ENCODE results near the gene EIF4A2. TPM values are rescaled to one million over a fixed set of nuclear protein-coding genes. Genes with fewer than 3 reads are reported as not detected.

Gene EIF4A2
- polyA plus RNA-seq, 1 experiment, result 774 TPM

DNA sequence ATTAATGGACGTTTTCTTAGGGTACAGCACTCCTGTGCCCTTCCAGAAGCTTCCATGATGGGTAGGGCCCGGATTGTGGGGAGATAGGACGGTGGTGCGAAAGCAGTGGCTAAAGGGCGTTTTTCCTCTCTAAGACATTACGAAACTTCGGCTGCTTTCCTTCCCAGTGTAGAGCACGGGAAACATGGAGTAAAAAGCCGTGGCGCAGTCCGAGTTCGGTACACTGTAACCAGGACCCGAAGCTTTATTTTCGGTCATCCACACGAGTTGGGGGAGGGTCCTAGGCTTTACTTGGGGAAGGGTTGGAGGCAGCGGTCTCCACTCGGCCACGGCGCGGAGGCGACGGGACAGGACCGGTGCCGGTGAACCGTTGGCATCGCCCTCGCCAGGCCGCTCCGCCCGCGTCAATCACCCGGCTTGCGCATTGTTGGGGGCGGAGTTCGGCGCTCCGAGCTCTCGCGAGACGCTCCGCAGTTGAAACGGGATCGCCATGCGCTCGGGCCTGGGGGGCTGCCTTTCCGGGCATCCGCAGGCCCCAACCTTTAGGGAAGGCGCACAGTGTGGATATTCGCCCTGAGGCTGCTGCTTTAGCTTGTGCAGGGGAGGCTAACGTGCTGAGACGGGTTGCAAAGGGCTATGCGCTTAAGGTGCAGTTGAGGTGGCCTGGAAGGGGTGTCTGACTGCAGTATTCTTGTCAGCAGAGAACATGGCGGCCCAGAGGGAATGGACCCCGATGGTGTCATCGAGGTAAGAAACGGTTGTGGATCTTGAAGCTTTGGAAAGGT, 546 bp downstream of the EIF4A2 start:
- CTCF ChIA-PET, result interaction anchor here (0.5 to 3.8 kb wide), 5 partner anchors 38 to 355 kb away, joined by 3 to 15 read pairs (median 3); partner anchors contain the start of gene RPL39L

DNA sequence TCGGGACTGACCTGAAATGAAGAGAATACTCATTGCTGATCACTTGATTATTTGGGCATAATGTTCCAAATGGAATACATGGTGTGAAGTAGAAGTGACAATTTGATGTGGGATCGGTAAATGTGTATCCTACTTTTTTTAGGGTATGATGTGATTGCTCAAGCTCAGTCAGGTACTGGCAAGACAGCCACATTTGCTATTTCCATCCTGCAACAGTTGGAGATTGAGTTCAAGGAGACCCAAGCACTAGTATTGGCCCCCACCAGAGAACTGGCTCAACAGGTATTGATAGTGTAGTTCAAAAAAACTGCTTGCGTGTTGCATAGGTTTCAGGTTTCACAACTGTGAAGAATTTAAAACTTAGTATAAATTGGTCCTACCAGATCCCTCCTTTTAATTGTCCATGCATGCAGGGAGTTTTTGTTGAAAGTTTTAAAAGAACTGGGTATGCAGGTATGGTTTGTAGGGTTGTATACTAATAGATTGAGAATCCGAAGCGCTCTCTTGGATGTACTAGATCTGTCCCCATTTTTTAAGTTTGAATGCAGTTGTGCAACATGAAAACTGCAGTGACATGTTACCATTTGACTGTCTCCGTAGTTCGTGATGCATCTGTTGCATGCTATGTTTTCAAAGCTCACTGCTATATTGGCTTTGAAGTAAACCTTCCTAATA, 1.6 kb downstream of the EIF4A2 start:
- no peaks in the 10 kb centered on the region for H3K27me3 ChIP-seq (ENCODE audit: control insufficient read depth, insufficient read depth, low read length)
- H3K9me3 ChIP-seq (ENCODE audit: control insufficient read depth, insufficient read depth, low read length), result 0 out of 2 replicates have a peak, but pooled peaks cover 4% of the 10 kb centered on the region
- H3K27ac ChIP-seq (ENCODE audit: low read depth, low read length), result no peak overlapping the region
- TF ChIP-seq, protein P1, sequence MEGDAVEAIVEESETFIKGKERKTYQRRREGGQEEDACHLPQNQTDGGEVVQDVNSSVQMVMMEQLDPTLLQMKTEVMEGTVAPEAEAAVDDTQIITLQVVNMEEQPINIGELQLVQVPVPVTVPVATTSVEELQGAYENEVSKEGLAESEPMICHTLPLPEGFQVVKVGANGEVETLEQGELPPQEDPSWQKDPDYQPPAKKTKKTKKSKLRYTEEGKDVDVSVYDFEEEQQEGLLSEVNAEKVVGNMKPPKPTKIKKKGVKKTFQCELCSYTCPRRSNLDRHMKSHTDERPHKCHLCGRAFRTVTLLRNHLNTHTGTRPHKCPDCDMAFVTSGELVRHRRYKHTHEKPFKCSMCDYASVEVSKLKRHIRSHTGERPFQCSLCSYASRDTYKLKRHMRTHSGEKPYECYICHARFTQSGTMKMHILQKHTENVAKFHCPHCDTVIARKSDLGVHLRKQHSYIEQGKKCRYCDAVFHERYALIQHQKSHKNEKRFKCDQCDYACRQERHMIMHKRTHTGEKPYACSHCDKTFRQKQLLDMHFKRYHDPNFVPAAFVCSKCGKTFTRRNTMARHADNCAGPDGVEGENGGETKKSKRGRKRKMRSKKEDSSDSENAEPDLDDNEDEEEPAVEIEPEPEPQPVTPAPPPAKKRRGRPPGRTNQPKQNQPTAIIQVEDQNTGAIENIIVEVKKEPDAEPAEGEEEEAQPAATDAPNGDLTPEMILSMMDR (IDR thresholded peaks at IDR 0.05; ENCODE audit: low read depth, low read length), result no peak
- ChIA-PET CTCF (interaction anchor here (0.8 to 3.8 kb wide), 4 partner anchors 167 to 354 kb away, joined by 3 to 15 read pairs (median 4); partner anchors contain the start of gene RPL39L), POLR2A (interaction anchor here (0.5 to 2.3 kb wide), 7 partner anchors 7 to 676 kb away, joined by 3 to 34 read pairs (median 6); partner anchors contain the start of genes ETV5 and RPL39L)
- no peak for DNase-seq (ENCODE audit: low read depth, low spot score)
- peak overlapping the region; percentile 100 for H3K4me3 ChIP-seq (ENCODE audit: low read depth, low read length)

More for the DNA sequence above, 546 bp downstream of the EIF4A2 start:
- Histone ChIP-seq H3K27me3 (ENCODE audit: control insufficient read depth, insufficient read depth, low read length) (no peaks in the 10 kb centered on the region), H3K9me3 (ENCODE audit: control insufficient read depth, insufficient read depth, low read length) (0 out of 2 replicates have a peak, but pooled peaks cover 4% of the 10 kb centered on the region), H3K4me3 (ENCODE audit: low read depth, low read length) (peak overlapping the region; percentile 100), H3K27ac (ENCODE audit: low read depth, low read length) (peak overlapping the region; percentile 98)
- TF ChIP-seq, protein P1 (IDR thresholded peaks at IDR 0.05; ENCODE audit: low read depth, low read length), result no peak
- no peak for DNase-seq (ENCODE audit: low read depth, low spot score)
- POLR2A ChIA-PET, result interaction anchor here (0.7 to 2.7 kb wide), 23 partner anchors 8 to 846 kb away, joined by 3 to 36 read pairs (median 5); partner anchors contain the start of genes DNAJB11, ETV5, RPL39L and TRA2B

DNA sequence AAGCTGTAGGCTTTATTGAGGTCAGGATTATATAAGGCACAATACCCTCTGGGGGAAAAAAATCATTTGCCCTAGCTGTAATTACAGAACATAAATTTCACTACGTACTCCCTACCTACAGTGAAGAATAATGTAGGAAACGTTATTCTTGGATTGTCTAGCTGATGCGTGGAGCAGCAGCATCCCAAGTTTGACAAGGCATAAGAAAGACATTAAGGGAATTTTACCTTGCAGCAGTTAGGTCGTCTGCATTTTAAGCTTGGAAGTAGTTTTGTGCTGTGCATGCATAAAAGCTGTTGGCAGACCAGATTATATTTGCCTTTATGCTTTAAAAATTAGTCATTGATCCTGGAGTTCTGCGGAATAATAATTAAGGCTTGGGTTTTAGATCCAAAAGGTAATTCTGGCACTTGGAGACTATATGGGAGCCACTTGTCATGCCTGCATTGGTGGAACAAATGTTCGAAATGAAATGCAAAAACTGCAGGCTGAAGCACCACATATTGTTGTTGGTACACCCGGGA, 2.2 kb downstream of the EIF4A2 start:
- TF ChIP-seq, protein P1 (IDR thresholded peaks at IDR 0.05; ENCODE audit: low read depth, low read length), result no peak
- no peak for DNase-seq (ENCODE audit: low read depth, low spot score)

DNA sequence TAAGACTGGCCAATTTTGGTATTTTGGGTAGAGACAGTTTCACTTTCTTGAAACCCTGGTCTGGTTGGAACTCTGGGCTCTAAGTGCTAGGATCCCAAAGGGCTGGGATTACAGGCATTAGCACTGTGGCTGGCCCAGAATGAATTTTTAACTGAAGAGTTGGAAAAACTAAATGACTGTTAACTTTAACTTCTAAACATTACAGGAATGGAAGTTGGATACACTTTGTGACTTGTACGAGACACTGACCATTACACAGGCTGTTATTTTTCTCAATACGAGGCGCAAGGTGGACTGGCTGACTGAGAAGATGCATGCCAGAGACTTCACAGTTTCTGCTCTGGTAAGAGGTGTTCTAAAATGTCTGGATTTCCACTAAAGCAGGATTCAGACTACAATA, 3.5 kb downstream of the EIF4A2 start:
- TF ChIP-seq, protein P1 (IDR thresholded peaks at IDR 0.05; ENCODE audit: low read depth, low read length), result no peak
- H3K9me3 ChIP-seq (ENCODE audit: control insufficient read depth, insufficient read depth, low read length), result 0 out of 2 replicates have a peak, but pooled peaks cover 4% of the 10 kb centered on the region
- no peaks in the 10 kb centered on the region for H3K27me3 ChIP-seq (ENCODE audit: control insufficient read depth, insufficient read depth, low read length)
- ChIA-PET CTCF (no interaction called here), POLR2A (no interaction called here)
- no peak overlapping the region for H3K27ac ChIP-seq (ENCODE audit: low read depth, low read length)
- no peak for DNase-seq (ENCODE audit: low read depth, low spot score)
- H3K4me3 ChIP-seq (ENCODE audit: low read depth, low read length), result peak overlapping the region; percentile 100

More for the DNA sequence above, 2.2 kb downstream of the EIF4A2 start:
- ChIA-PET POLR2A (interaction anchor here (0.5 kb wide), 1 partner anchor 37 kb away, joined by 4 read pairs; no protein-coding TSS in a partner anchor), CTCF (interaction anchor here (0.8 to 3.8 kb wide), 2 partner anchors 168 to 171 kb away, joined by 4 to 15 read pairs; no protein-coding TSS in a partner anchor)
- Histone ChIP-seq H3K27ac (ENCODE audit: low read depth, low read length) (no peak overlapping the region), H3K27me3 (ENCODE audit: control insufficient read depth, insufficient read depth, low read length) (no peaks in the 10 kb centered on the region), H3K9me3 (ENCODE audit: control insufficient read depth, insufficient read depth, low read length) (0 out of 2 replicates have a peak, but pooled peaks cover 4% of the 10 kb centered on the region), H3K4me3 (ENCODE audit: low read depth, low read length) (peak overlapping the region; percentile 100)
